NCI-H128 (cell line): ENCODE measurements around the gene ZG16.

Experiments
- DNase-seq: peaks from one replicate; lab custom pipeline; 2025; ENCODE audit not compliant: unreplicated experiment; lab: John Stamatoyannopoulos, UW

Gene ZG16

DNA sequence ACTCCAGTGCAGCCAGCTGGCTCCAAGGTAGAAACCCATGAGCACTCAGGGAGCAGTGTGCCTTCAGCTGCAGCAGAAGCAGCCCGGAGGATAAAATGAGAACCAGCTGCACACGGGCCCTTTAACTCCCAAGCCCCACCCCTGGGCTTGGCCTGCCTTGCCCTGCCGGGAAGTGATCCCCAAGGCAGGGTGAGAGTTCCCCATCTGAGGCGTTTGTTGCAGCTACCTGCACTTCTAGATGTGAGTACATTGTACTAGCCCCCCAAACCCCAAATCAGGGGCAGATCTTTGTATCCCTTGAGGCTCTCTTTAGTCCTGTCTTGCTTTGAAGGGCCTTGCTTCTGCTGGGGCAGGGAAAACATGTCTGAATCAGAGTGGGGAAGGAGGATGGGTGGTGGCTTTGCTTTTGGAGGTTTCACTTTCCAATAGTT lies 42.2 kb downstream of the ZG16 start, which contains the start of gene MVP:
TSS of gene MVP (plus strand) at position 192 of the 431 bp plus-strand sequence. CDS start 10,088 bp downstream, outside the sequence.
- no peak for DNase-seq

GRCh38 chr16:29820730-29821642 lies 42.9 kb downstream of the ZG16 start:
- no peak for DNase-seq

DNA sequence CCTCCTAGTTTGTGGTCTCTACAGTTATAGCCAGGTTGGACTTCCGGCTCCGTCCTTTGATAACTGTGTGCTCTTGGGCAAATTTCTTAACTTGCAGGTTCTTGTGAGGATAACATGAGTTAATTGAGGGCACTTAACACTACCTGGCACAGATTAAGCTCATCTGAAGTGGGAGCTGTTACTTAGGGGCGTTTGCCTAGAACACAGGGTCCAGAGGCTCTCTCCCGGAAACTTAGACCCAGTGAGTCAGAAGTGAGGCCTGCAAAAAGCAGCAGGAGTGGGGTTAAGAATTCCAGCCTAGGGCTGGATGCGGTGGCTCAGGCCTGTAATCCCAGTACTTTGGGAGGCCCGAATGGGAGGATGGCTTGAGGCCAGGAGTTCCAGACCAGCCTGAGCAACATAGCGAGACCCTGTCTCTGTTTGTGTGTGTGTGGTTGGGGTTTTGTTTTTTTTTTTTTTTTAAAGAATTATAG lies 43.6 kb downstream of the ZG16 start:
- DNase-seq = no peak

DNA sequence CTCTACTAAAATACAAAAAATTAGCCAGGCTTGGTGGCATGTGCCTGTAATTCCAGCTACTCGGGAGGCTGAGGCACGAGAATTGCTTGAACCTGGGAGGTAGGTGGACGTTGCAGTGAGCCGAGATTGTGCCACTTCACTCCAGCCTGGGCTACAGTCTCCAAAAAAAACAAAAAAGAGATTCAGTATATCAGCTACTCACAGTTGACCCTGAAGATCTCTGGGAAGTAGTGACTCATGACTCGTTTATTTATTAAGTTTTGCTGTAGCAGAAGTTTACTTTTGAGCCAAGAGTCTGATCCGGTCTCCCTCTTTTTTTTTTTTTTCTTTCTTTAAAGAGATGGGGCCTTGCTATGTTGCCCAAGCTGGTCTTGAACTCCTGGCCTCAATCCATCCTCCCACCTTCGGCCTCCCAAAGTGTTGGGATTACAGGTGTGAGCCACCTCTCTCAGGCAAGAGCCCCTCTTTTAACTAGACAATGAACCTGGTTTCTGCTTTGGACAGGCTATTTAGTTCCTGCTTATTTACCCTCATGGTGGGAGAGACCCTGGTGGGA lies 46.6 kb downstream of the ZG16 start:
- no peak for DNase-seq

- DNase-seq = no peak
These were observed 47.3 kb downstream of the ZG16 start for GRCh38 chr16:29825145-29826044.

GRCh38 chr16:29826342-29826695 lies 48.3 kb downstream of the ZG16 start:
- no peak for DNase-seq

GRCh38 chr16:29830774-29831173 lies 52.7 kb downstream of the ZG16 start:
- DNase-seq = no peak

DNA sequence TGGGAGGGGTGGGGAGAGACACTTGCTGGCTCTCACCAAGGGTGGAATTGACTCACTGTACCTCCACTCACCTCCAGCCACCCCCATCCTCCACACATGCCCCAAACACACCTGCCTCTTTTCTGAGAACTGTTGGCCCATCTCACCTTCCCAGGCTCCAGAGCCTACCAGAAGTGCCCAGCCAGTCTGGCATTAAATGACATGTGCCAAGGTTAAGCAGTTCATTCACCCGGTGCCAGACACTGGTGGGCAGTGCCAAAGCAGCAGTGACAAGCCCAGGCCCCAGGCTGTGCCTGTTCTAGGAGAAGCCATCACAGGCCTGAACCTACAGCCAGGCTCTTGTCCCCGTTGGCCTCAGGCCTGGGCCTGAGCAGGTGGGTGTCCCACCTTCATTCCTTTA lies 53.4 kb downstream of the ZG16 start:
- DNase-seq = no peak
